Measurements from ENCODE around the gene SNX25.

DNA sequence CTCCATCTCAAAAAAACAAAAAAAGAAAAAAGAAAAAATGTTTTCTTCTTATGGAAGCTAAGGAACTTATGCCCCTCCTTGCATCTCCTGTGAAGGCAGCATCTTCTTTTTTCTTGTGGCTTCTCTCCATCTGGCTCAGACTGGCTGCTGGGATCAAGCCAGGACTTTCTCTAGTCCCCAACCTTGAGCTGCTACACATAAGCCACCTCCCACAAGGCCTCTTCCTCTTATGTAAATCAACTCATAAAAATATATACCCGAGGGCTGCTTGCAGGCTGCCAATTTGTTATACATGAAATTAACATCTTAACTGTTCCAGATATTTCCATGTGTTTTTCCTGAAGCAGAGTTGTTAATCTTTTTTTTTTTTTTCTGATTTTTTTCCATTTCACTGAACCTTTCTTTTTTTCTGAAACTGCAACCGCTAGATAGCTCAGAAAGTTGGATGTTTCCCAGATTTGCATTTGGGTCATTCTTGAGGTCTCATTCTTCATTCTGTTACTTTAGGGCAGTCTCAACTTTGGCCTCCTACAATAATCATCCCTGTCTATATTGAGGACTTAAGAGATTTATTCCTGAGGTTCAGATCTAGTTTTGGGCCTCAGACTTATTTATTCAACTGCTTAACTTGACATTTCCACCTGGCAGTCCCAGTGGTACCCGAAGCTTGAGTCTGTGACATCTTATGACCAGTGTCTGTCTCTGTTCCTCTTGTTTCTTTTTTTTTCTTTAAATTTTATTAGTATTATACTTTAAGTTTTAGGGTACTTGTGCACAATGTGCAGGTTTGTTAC lies 10.3 kb downstream of the SNX25 start:
- TF ChIP-seq EZH2 (IDR thresholded peaks at IDR 0.05; ENCODE audit: borderline replicate concordance, low read length), result no peak
- TF ChIP-seq, protein P1, sequence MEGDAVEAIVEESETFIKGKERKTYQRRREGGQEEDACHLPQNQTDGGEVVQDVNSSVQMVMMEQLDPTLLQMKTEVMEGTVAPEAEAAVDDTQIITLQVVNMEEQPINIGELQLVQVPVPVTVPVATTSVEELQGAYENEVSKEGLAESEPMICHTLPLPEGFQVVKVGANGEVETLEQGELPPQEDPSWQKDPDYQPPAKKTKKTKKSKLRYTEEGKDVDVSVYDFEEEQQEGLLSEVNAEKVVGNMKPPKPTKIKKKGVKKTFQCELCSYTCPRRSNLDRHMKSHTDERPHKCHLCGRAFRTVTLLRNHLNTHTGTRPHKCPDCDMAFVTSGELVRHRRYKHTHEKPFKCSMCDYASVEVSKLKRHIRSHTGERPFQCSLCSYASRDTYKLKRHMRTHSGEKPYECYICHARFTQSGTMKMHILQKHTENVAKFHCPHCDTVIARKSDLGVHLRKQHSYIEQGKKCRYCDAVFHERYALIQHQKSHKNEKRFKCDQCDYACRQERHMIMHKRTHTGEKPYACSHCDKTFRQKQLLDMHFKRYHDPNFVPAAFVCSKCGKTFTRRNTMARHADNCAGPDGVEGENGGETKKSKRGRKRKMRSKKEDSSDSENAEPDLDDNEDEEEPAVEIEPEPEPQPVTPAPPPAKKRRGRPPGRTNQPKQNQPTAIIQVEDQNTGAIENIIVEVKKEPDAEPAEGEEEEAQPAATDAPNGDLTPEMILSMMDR (IDR thresholded peaks at IDR 0.05; ENCODE audit: low read length), result no peak
